GM12874 (cell line): ENCODE data around the gene TYRO3.

ENCODE experiments used
- TF ChIP-seq, protein P1 (sequence below): IDR thresholded peaks from 2 replicates; pipeline ENCODE4 v1.5.1; 2011; ENCODE audit warnings: low read depth, mild to moderate bottlenecking, control low read depth, low read length, moderate library complexity; ENCODE audit not compliant: insufficient read depth

TYRO3 gene

GRCh38 chr15:41562244-41562643 is 3.2 kb downstream of the TYRO3 start:
- TF ChIP-seq, protein P1, sequence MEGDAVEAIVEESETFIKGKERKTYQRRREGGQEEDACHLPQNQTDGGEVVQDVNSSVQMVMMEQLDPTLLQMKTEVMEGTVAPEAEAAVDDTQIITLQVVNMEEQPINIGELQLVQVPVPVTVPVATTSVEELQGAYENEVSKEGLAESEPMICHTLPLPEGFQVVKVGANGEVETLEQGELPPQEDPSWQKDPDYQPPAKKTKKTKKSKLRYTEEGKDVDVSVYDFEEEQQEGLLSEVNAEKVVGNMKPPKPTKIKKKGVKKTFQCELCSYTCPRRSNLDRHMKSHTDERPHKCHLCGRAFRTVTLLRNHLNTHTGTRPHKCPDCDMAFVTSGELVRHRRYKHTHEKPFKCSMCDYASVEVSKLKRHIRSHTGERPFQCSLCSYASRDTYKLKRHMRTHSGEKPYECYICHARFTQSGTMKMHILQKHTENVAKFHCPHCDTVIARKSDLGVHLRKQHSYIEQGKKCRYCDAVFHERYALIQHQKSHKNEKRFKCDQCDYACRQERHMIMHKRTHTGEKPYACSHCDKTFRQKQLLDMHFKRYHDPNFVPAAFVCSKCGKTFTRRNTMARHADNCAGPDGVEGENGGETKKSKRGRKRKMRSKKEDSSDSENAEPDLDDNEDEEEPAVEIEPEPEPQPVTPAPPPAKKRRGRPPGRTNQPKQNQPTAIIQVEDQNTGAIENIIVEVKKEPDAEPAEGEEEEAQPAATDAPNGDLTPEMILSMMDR, result no peak

DNA sequence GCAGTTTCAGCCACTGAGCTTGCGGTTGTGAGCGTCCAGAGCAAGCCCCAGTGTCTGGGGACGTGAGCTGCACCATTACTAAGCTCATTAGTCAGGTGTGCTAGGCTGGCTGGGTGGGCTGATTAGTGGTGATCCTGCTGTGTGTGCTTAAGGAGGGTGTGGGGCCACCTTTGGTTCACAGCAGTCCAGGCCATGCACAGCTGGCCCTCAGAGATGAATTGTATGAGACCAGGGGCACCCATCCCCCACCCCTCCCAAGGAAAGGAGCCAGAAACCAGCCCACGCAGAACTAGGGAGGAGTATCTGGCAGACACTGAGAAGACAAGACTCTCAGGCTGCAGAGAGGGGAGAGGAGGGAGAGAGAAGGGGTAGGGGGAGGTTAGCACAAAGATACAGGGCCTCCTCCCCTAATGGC is 3.8 kb downstream of the TYRO3 start:
- TF ChIP-seq, protein P1, result no peak

- TF ChIP-seq, protein P1, result no peak
These were observed 5.4 kb downstream of the TYRO3 start for GRCh38 chr15:41564286-41564959.

DNA sequence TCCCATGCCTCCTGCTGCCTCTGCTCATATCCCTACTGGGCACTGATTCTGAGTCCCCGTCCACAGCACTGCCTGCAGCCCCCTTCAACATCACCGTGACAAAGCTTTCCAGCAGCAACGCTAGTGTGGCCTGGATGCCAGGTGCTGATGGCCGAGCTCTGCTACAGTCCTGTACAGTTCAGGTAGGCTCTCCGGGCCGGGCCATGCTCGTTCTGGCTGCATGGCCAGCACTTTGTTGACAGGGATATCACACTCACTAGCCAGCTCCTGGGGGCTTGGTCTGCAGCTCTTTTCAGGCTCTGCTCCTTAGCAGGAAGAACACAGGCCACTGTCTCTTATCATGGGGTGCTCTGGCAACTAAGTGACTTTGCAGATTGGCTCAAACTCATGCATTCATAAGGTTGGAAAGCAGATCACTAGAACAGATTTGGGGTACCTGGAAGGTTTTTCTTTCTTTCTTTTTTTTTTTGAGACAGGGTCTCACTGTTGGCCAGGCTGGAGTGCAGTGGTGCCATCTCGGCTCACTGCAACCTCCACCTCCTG is 6.0 kb downstream of the TYRO3 start:
- TF ChIP-seq, protein P1, result no peak

- TF ChIP-seq, protein P1, result no peak
These were observed 6.7 kb downstream of the TYRO3 start for GRCh38 chr15:41565702-41566101.

DNA sequence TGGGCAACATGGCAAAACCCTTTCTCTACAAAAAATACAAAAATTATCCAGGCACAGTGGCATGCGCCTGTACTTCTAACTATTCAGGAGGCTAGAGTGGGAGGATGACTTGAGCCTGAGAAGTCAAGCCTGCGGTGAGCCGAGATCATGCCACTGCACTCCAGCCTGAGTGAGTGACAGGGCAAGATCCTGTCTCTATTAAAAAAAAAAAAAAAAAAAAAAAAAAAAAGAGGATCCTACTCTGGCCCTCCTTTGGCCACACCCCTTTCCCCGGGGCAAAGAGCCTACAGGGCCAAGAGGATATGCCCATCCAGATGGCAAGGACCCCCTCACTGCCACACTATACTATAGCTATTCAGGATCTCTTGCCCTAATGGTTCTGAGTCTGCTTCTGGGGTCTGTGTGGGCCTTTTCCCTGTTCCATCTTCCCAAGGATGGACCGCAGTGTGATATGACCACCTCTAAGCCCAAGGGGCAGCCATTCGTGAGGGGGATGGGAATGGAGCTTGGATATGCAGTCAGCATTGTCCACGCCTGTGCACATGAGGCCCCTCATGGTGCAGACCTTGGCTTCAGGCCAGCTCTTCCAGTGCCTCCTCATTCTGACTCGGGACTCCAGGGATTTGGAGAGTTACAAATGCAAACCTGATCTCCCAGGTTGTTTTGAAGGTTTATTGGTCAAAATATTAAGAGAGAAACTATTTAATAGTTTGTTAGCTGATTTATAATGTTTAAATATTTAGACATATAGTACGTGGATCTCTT is 7.3 kb downstream of the TYRO3 start:
- TF ChIP-seq, protein P1, result no peak

DNA sequence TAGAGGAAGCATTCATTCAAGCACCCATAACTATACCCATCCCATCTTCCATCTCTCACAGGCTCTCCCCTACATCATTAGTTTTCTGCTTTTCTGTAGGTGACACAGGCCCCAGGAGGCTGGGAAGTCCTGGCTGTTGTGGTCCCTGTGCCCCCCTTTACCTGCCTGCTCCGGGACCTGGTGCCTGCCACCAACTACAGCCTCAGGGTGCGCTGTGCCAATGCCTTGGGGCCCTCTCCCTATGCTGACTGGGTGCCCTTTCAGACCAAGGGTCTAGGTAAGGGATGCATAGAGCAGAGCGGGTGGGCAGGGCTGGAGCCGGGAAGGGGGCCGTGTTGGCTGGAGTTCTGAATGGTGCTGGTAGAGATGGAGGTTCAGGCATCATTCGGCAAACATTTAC is 8.2 kb downstream of the TYRO3 start:
- TF ChIP-seq, protein P1, result no peak
